Neural cell (in vitro differentiated cells): ENCODE results near the gene NDNF. TPM values are rescaled to one million over a fixed set of nuclear protein-coding genes. Genes with fewer than 3 reads are reported as not detected.

Experiments used
- H2AFZ ChIP-seq: fragments of 200-600, 300-800 bp; sonication (generic), shearing (Covaris generic); 2 replicates; pipeline ENCODE4 v1.6.0; 2014; ENCODE audit warnings: low read depth, mild to moderate bottlenecking, antibody characterized with exemption, low read length, moderate library complexity
- H3F3A ChIP-seq: fragments of 200-600 bp; shearing (Covaris generic); 2 replicates; pipeline ENCODE4 v1.6.1; 2016; ENCODE audit warnings: mild to moderate bottlenecking, moderate library complexity, mixed read lengths, antibody characterized with exemption, low read length; ENCODE audit not compliant: insufficient read depth, poor library complexity, severe bottlenecking
- H3K27ac ChIP-seq: fragments of 200-600, 300-800 bp; sonication (generic), shearing (Covaris generic); 2 replicates; pipeline ENCODE4 v1.5.1; 2014; ENCODE audit warnings: mild to moderate bottlenecking, low read length, moderate library complexity
- H3K27me3 ChIP-seq: fragments of 300-800, 200-600 bp; sonication (generic), shearing (Covaris generic); 2 replicates; pipeline ENCODE4 v1.6.0; 2014; ENCODE audit warnings: mild to moderate bottlenecking, low read depth, low read length, moderate library complexity; ENCODE audit not compliant: insufficient read depth
- H3K36me3 ChIP-seq: fragments of 300-800, 200-600 bp; sonication (generic), shearing (Covaris generic); 2 replicates; pipeline ENCODE4 v1.5.1; 2014; ENCODE audit warnings: mild to moderate bottlenecking, antibody characterized with exemption, low read length, moderate library complexity; ENCODE audit not compliant: insufficient read depth
- H3K4me2 ChIP-seq: fragments of 300-800, 200-600 bp; sonication (generic), shearing (Covaris generic); 2 replicates; pipeline ENCODE4 v1.6.0; 2014; ENCODE audit warnings: mild to moderate bottlenecking, low read length
- H3K4me3 ChIP-seq: fragments of 300-800, 200-600 bp; sonication (generic), shearing (Covaris generic); 2 replicates; pipeline ENCODE4 v1.5.1; 2014; ENCODE audit warnings: mild to moderate bottlenecking, low read length, moderate library complexity
- H3K79me2 ChIP-seq: fragments of 200-600 bp; shearing (Covaris generic); replicated peaks from 2 replicates; pipeline ENCODE4 v1.6.0; 2014; ENCODE audit warnings: mild to moderate bottlenecking, low read length, moderate library complexity; ENCODE audit not compliant: insufficient read depth
- H3K9ac ChIP-seq: fragments of 300-800, 200-600 bp; sonication (generic), shearing (Covaris generic); 2 replicates; pipeline ENCODE4 v1.6.1; 2016; ENCODE audit warnings: mild to moderate bottlenecking, low read length, mixed read lengths
- H3K9me2 ChIP-seq: fragments of 200-600 bp; shearing (Covaris generic); 2 replicates; pipeline ENCODE4 v1.6.1; 2016; ENCODE audit warnings: mild to moderate bottlenecking, low read length, mixed read lengths; ENCODE audit not compliant: insufficient read depth
- H3K9me3 ChIP-seq: fragments of 200-600, 300-800 bp; sonication (generic), shearing (Covaris generic); 2 replicates; pipeline ENCODE4 v1.6.1; 2016; ENCODE audit warnings: mild to moderate bottlenecking, mixed run types, low read length, moderate library complexity, mixed read lengths
- H4K20me1 ChIP-seq: fragments of 200-600 bp; shearing (Covaris generic); 2 replicates; pipeline ENCODE4 v1.6.1; 2016; ENCODE audit warnings: mild to moderate bottlenecking, mixed run types; ENCODE audit not compliant: insufficient read depth
- EP300 ChIP-seq: fragments of 450-650 bp; conservative IDR thresholded peaks from 2 replicates; pipeline ENCODE4 v1.6.1; 2014; ENCODE audit warnings: antibody characterized with exemption, mild to moderate bottlenecking, moderate library complexity; ENCODE audit not compliant: poor library complexity, severe bottlenecking
- EZH2 ChIP-seq: fragments of 200-600, 300-800 bp; shearing (Covaris generic), sonication (generic); IDR thresholded peaks from 2 replicates; pipeline ENCODE4 v1.6.1; 2014; ENCODE audit warnings: antibody characterized with exemption, low read length, borderline replicate concordance, mild to moderate bottlenecking; ENCODE audit not compliant: insufficient read depth, poor library complexity, severe bottlenecking
- MXI1 ChIP-seq: fragments of 450-650 bp; conservative IDR thresholded peaks from 2 replicates; pipeline ENCODE4 v1.6.1; 2014; ENCODE audit warnings: antibody characterized with exemption, mild to moderate bottlenecking; ENCODE audit not compliant: poor library complexity, severe bottlenecking
- POLR2AphosphoS5 ChIP-seq: IDR thresholded peaks from 2 replicates; pipeline ENCODE4 v1.6.1; 2012
- RAD21 ChIP-seq: fragments of 450-650 bp; conservative IDR thresholded peaks from 2 replicates; pipeline ENCODE4 v1.6.1; 2014; ENCODE audit warnings: antibody characterized with exemption, mild to moderate bottlenecking, moderate library complexity
- REST ChIP-seq: IDR thresholded peaks from 2 replicates; pipeline ENCODE4 v1.6.1; 2012; ENCODE audit warnings: borderline replicate concordance
- SMC3 ChIP-seq: fragments of 450-650 bp; conservative IDR thresholded peaks from 2 replicates; pipeline ENCODE4 v1.6.1; 2014; ENCODE audit warnings: antibody characterized with exemption, mild to moderate bottlenecking, moderate library complexity; ENCODE audit not compliant: poor library complexity
- TAF1 ChIP-seq: IDR thresholded peaks from 2 replicates; pipeline ENCODE4 v1.6.1; 2012; ENCODE audit warnings: low read depth
- polyA plus RNA-seq: library from polyadenylated mRNA; depleted of rRNA; stranded (reverse); fragments of >200 nt; gene quantifications from 2 replicates; pipeline ENCODE4 v1.2.3, GENCODE V29; 2014
- TF ChIP-seq, protein P1 (sequence below): fragments of 450-650 bp; IDR thresholded peaks from 2 replicates; pipeline ENCODE4 v1.5.1; 2014; ENCODE audit warnings: antibody characterized with exemption, mild to moderate bottlenecking, moderate library complexity; ENCODE audit not compliant: poor library complexity, severe bottlenecking

Gene NDNF
- polyA plus RNA-seq, 1 donor from 2014 or later = 4.3 TPM

- Histone ChIP-seq H3F3A (no peaks in the 10 kb centered on the region), H3K9ac (no peak overlapping the region), H3K4me2 (no peak overlapping the region), H4K20me1 (no peaks in the 10 kb centered on the region), H3K27ac (no peak overlapping the region), H3K79me2 (no peaks in the 10 kb centered on the region), H2AFZ (no peak overlapping the region), H3K27me3 (no peaks in the 10 kb centered on the region), H3K36me3 (no peaks in the 10 kb centered on the region), H3K4me3 (no peak overlapping the region), H3K9me3 (no peaks in the 10 kb centered on the region), H3K9me2 (no peaks in the 10 kb centered on the region)
- TF ChIP-seq MXI1 (no peak), EZH2 (no peak), TAF1 (no peak), EP300 (no peak), SMC3 (no peak), RAD21 (no peak), REST (no peak), POLR2AphosphoS5 (no peak)
- TF ChIP-seq, protein P1, sequence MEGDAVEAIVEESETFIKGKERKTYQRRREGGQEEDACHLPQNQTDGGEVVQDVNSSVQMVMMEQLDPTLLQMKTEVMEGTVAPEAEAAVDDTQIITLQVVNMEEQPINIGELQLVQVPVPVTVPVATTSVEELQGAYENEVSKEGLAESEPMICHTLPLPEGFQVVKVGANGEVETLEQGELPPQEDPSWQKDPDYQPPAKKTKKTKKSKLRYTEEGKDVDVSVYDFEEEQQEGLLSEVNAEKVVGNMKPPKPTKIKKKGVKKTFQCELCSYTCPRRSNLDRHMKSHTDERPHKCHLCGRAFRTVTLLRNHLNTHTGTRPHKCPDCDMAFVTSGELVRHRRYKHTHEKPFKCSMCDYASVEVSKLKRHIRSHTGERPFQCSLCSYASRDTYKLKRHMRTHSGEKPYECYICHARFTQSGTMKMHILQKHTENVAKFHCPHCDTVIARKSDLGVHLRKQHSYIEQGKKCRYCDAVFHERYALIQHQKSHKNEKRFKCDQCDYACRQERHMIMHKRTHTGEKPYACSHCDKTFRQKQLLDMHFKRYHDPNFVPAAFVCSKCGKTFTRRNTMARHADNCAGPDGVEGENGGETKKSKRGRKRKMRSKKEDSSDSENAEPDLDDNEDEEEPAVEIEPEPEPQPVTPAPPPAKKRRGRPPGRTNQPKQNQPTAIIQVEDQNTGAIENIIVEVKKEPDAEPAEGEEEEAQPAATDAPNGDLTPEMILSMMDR = no peak
These were observed 10.5 kb downstream of the NDNF start for GRCh38 chr4:121061861-121062260.

GRCh38 chr4:121061215-121061614, 11.1 kb downstream of the NDNF start:
- Histone ChIP-seq H3K9me3 (no peaks in the 10 kb centered on the region), H3K36me3 (no peaks in the 10 kb centered on the region), H2AFZ (no peak overlapping the region), H3K27me3 (no peaks in the 10 kb centered on the region), H3K4me3 (no peak overlapping the region), H3K27ac (no peak overlapping the region), H3F3A (no peaks in the 10 kb centered on the region), H3K79me2 (no peaks in the 10 kb centered on the region), H3K9ac (no peak overlapping the region), H4K20me1 (no peaks in the 10 kb centered on the region), H3K9me2 (no peaks in the 10 kb centered on the region), H3K4me2 (no peak overlapping the region)
- TF ChIP-seq POLR2AphosphoS5 (no peak), TAF1 (no peak), REST (no peak), EP300 (no peak), SMC3 (no peak)
- TF ChIP-seq, protein P1 = no peak
